Vagina (tissue), 2 donors: ENCODE data around the gene CTNNA3. TPM values are rescaled to one million over a fixed set of nuclear protein-coding genes. Genes with fewer than 3 reads are reported as not detected.

ENCODE experiments used
- DNase-seq, 2 donors: peaks; one replicate each; pipeline ENCODE4 v3.0.0-alpha.2; 2017; ENCODE audit errors: extremely low spot score in 2 of 2
- H3K27ac ChIP-seq: fragments of 200-600 bp; sonication (generic); one replicate; pipeline ENCODE4 v1.5.1; 2019
- H3K27me3 ChIP-seq: fragments of 200-600 bp; sonication (generic); one replicate; pipeline ENCODE4 v1.5.1; 2019
- H3K36me3 ChIP-seq, 2 donors: fragments of 200-600 bp; sonication (generic); one replicate each; pipeline ENCODE4 v1.5.1; 2017 to 2019
- H3K4me1 ChIP-seq: fragments of 200-600 bp; sonication (generic); one replicate; pipeline ENCODE4 v1.5.1; 2019
- H3K4me3 ChIP-seq, 2 donors: fragments of 200-600 bp; sonication (generic); 1 replicate in 1 of 2; 2 replicates in 1 of 2; pipeline ENCODE4 v1.5.1; 2016 to 2019
- H3K9me3 ChIP-seq: fragments of 200-600 bp; sonication (generic); one replicate; pipeline ENCODE4 v1.5.1; 2019
- POLR2A ChIP-seq, 2 donors: fragments of 450-650 bp; IDR thresholded peaks; one replicate each; pipeline ENCODE4 v1.6.1; 2017; ENCODE audit warnings: antibody characterized with exemption in 2 of 2, mild to moderate bottlenecking in 2 of 2, moderate library complexity in 2 of 2
- POLR2AphosphoS5 ChIP-seq, 2 donors: sonication (generic); formaldehyde crosslinking; IDR thresholded peaks; one replicate each; pipeline ENCODE4 v1.9.0; 2017; ENCODE audit warnings: antibody characterized with exemption in 2 of 2, mild to moderate bottlenecking in 2 of 2, low read depth in 1 of 2; ENCODE audit not compliant: insufficient read depth in 1 of 2
- intact Hi-C: fragments of 100-400 bp; cut with DNase I; formaldehyde crosslinking; loops from one replicate; pipeline ENCODE4 v1.15.1; 2023
- total RNA-seq: library from RNA; depleted of rRNA; stranded (reverse); fragments of >200 nt; gene quantifications from one replicate; pipeline ENCODE4 v1.2.3, GENCODE V29; 2016
- TF ChIP-seq, protein P1 (sequence below), 3 experiments: fragments of 450-650 bp in 2 of 3; fragments of 200-600 bp in 1 of 3; sonication (generic) in 1 of 3; IDR thresholded peaks; one replicate each; pipeline ENCODE4 v1.5.1; 2017 to 2019; ENCODE audit warnings: antibody characterized with exemption in 3 of 3, mild to moderate bottlenecking in 2 of 3, moderate library complexity in 2 of 3

Gene CTNNA3
- total RNA-seq, 1 donor from 2014 or later, result 0.98 TPM

DNA sequence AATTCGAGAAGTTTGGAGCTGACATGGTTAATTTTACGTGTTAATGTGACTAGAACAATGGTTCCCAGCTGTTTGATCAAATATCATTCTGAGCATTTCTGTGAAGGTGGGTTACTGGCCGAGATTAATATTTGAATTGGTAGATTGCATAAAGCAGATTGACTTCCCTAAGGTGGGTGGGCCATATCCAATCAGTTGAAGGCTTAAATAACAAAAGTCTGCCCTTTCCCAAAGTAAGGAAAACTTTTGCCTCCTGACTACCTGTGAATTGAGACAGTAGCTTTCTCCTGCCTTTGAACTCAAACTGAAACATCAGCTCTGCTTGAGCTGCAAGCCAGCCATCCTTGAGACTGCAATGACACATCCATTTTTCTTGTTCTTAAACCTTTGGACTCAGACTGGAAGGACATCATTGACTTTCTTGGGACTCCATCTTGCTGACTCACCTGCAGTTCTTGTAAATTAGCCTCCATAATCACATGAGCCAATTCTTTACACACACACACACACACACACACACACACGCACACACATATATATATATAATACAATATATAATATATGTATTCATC lies 833.2 kb downstream of the CTNNA3 start:
- intact Hi-C loops, result no loop called here

DNA sequence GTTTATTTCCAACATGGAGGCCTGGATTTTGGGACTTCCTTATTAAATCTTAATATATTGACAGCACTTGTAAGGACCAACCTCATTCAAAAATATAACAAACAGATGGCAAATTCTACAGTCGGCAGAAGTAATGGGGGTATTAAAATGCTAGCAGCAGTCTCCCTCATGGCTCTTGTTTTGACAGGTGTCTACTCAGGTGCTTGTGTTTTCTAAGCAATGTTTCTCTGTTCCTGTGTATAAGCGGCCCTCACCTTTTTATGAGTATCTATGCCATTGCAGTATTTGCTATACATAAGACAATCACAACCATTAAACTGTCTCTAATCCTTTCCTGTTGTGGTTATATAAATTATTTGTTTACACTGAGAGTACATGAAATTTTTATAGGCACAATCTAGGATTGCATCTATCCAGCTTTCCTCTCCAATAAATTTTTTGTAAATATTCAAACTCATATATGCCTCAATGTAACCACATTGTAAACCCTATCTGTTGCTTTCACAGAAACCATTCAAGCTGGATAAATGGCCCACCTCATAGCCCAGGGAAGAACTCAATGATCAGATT lies 835.5 kb downstream of the CTNNA3 start:
- no peaks in the 10 kb centered on the region for H3K27me3 ChIP-seq
- TF ChIP-seq, protein P1, sequence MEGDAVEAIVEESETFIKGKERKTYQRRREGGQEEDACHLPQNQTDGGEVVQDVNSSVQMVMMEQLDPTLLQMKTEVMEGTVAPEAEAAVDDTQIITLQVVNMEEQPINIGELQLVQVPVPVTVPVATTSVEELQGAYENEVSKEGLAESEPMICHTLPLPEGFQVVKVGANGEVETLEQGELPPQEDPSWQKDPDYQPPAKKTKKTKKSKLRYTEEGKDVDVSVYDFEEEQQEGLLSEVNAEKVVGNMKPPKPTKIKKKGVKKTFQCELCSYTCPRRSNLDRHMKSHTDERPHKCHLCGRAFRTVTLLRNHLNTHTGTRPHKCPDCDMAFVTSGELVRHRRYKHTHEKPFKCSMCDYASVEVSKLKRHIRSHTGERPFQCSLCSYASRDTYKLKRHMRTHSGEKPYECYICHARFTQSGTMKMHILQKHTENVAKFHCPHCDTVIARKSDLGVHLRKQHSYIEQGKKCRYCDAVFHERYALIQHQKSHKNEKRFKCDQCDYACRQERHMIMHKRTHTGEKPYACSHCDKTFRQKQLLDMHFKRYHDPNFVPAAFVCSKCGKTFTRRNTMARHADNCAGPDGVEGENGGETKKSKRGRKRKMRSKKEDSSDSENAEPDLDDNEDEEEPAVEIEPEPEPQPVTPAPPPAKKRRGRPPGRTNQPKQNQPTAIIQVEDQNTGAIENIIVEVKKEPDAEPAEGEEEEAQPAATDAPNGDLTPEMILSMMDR (IDR thresholded peaks at IDR 0.05), result no peak
- no peak for TF ChIP-seq POLR2A (IDR thresholded peaks at IDR 0.05)
- no peak for TF ChIP-seq POLR2AphosphoS5 (IDR thresholded peaks at IDR 0.05; ENCODE audit: insufficient read depth in 1 of 2, low read depth in 1 of 2)
- intact Hi-C loops, result no loop called here

More for the DNA sequence above, 833.2 kb downstream of the CTNNA3 start:
- Histone ChIP-seq H3K9me3 (no peaks in the 10 kb centered on the region), H3K4me1 (no peaks in the 10 kb centered on the region), H3K27ac (no peak overlapping the region), H3K27me3 (no peaks in the 10 kb centered on the region), H3K4me3 (no peak overlapping the region), H3K36me3 (no peaks in the 10 kb centered on the region)
- no peak for DNase-seq
- no peak for TF ChIP-seq POLR2AphosphoS5 (IDR thresholded peaks at IDR 0.05; ENCODE audit: insufficient read depth in 1 of 2, low read depth in 1 of 2)
- TF ChIP-seq POLR2A (IDR thresholded peaks at IDR 0.05), result no peak
- TF ChIP-seq, protein P1 (IDR thresholded peaks at IDR 0.05), result no peak

DNA sequence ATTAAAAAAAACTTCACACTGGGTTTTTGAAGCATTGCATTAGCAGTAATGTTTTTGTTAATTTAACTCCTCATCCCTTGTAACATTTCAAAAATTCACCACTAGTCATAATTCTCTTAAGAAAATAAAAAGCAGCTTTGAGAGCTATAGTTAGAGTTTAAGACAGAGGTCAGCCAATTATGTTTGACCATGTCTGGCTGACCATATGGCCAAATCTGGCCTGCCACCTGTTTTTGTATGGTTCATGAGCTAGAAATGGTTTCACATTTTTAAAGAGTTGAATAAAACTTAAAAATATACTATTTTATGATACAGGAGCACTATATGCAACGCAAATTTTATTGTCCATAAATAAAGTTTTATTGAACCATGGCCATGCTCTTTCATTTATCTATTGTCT lies 843.2 kb downstream of the CTNNA3 start:
- Histone ChIP-seq H3K9me3 (no peaks in the 10 kb centered on the region), H3K27ac (no peak overlapping the region), H3K27me3 (no peaks in the 10 kb centered on the region), H3K4me1 (no peaks in the 10 kb centered on the region), H3K4me3 (no peak overlapping the region), H3K36me3 (no peaks in the 10 kb centered on the region)
- intact Hi-C loops, result no loop called here
- no peak for DNase-seq
- TF ChIP-seq POLR2A (IDR thresholded peaks at IDR 0.05) (no peak), POLR2AphosphoS5 (IDR thresholded peaks at IDR 0.05; ENCODE audit: insufficient read depth in 1 of 2, low read depth in 1 of 2) (no peak)
- TF ChIP-seq, protein P1 (IDR thresholded peaks at IDR 0.05), result no peak

More for the DNA sequence above, 835.5 kb downstream of the CTNNA3 start:
- H3K27ac ChIP-seq, result no peak overlapping the region
- no peak overlapping the region for H3K4me3 ChIP-seq
- no peak for DNase-seq
- no peaks in the 10 kb centered on the region for H3K9me3 ChIP-seq
- H3K36me3 ChIP-seq, result no peaks in the 10 kb centered on the region
- no peaks in the 10 kb centered on the region for H3K4me1 ChIP-seq

DNA sequence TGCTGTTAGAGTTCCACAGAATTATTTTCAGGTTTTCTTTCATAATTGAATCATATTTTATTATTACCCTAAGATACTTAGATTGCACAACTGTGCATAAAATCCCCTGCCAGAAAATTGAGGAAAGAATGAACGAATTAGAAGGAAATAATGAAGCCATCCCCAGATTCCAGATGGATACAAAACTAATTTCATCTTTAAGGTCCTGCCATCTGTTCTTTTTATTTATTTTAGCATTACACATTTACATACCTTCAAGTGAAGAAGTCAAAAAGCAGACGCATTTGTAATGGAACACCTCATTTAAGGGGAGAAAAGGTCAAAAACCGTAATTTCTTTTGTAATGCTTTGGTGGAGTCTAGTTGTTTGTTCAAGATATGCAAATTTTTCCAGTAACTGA lies 847.1 kb downstream of the CTNNA3 start:
- Histone ChIP-seq H3K27me3 (no peaks in the 10 kb centered on the region), H3K4me1 (no peaks in the 10 kb centered on the region), H3K36me3 (no peaks in the 10 kb centered on the region), H3K4me3 (no peak overlapping the region), H3K27ac (no peak overlapping the region), H3K9me3 (no peaks in the 10 kb centered on the region)
- intact Hi-C loops, result no loop called here
- TF ChIP-seq, protein P1 (IDR thresholded peaks at IDR 0.05), result no peak
- TF ChIP-seq POLR2A (IDR thresholded peaks at IDR 0.05) (no peak), POLR2AphosphoS5 (IDR thresholded peaks at IDR 0.05; ENCODE audit: insufficient read depth in 1 of 2, low read depth in 1 of 2) (no peak)
- DNase-seq, result no peak

DNA sequence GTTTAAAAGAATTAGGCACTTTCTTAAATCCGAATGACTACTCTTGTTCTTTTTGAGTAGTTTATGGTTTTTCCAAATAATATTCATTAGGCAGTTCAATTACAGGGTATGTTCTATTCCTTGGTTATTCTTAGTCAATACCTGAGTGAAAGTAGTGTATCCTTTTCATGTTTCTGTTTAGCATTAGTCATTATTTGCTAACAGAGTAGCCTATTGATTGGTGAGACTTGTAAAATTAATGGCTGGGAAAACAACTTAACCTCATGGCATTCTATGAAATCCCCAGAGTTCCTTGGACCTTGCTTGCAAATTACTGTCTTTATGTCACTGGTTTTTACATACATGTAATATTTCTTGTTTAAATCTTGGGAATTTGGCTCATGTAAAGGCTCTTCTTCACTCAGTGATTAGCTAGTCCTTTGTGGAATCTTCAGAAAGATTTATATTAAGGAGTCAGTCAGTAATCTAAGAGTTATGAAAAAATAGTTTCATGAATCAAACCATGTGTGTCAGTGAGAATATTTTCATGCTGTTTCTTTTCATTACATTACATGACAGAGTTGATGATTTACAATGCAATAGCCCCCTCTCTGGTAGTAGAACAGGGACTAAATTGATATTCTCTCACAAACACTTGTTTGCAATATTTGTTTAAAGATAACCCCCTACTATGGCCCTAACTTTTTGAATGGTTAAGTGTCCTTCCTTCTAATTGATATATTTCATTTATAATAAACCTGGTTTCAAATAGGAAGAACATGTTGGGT lies 851.6 kb downstream of the CTNNA3 start:
- Histone ChIP-seq H3K27me3 (no peaks in the 10 kb centered on the region), H3K36me3 (no peaks in the 10 kb centered on the region), H3K4me1 (no peaks in the 10 kb centered on the region), H3K9me3 (no peaks in the 10 kb centered on the region), H3K27ac (no peak overlapping the region), H3K4me3 (no peak overlapping the region)
- TF ChIP-seq POLR2A (IDR thresholded peaks at IDR 0.05) (no peak), POLR2AphosphoS5 (IDR thresholded peaks at IDR 0.05; ENCODE audit: insufficient read depth in 1 of 2, low read depth in 1 of 2) (no peak)
- TF ChIP-seq, protein P1 (IDR thresholded peaks at IDR 0.05), result no peak
- intact Hi-C loops, result no loop called here
- no peak for DNase-seq
